Ectodermal cell (in vitro differentiated cells): ENCODE results near the gene FIP1L1.
"Not testable (repeated sequence)": the region's sequence is repeated elsewhere in the genome, so short reads cannot be mapped to it uniquely, and the experiment has no call there.

Experiments used
- H3K27ac ChIP-seq: 2 replicates; pipeline ENCODE4 v1.7.0; 2013; ENCODE audit warnings: mild to moderate bottlenecking, low read depth, low read length; ENCODE audit not compliant: insufficient read depth, poor library complexity, severe bottlenecking
- H3K27me3 ChIP-seq: 2 replicates; pipeline ENCODE4 v1.7.0; 2013; ENCODE audit warnings: mild to moderate bottlenecking, low read length; ENCODE audit not compliant: insufficient read depth, control insufficient read depth, poor library complexity, severe bottlenecking
- H3K36me3 ChIP-seq: one replicate; pipeline ENCODE4 v1.7.0; 2013; ENCODE audit warnings: low read length; ENCODE audit not compliant: control insufficient read depth, insufficient read depth
- H3K4me1 ChIP-seq: one replicate; pipeline ENCODE4 v1.7.0; 2013; ENCODE audit warnings: low read length; ENCODE audit not compliant: control insufficient read depth, insufficient read depth
- H3K4me3 ChIP-seq: 2 replicates; pipeline ENCODE4 v1.7.0; 2013; ENCODE audit warnings: low read depth, low read length, control low read depth; ENCODE audit not compliant: insufficient read depth
- H3K9me3 ChIP-seq: 2 replicates; pipeline ENCODE4 v1.7.0; 2013; ENCODE audit warnings: mild to moderate bottlenecking, low read length, moderate library complexity; ENCODE audit not compliant: control insufficient read depth
- WGBS, 2 experiments: methylation state at CpG; one replicate each; pipeline ENCODE4 v1.1.7; 2013; ENCODE audit warnings: missing lambda C conversion rate in 2 of 2; 5-methylcytosine and 5-hydroxymethylcytosine counted together

Gene FIP1L1

GRCh38 chr4:53463340-53463739 lies 85.9 kb downstream of the FIP1L1 start:
- 97% methylated on average over 5 of the region's 5 CpGs for WGBS, 2 experiments
- Histone ChIP-seq H3K27ac (no peak overlapping the region), H3K27me3 (no peaks in the 10 kb centered on the region), H3K4me3 (no peak overlapping the region), H3K4me1 (no peaks in the 10 kb centered on the region), H3K36me3 (peaks cover 5% of the 10 kb centered on the region), H3K9me3 (no peaks in the 10 kb centered on the region)

- no peaks in the 10 kb centered on the region for H3K36me3 ChIP-seq
- H3K4me3 ChIP-seq = no peak overlapping the region
- no peaks in the 10 kb centered on the region for H3K27me3 ChIP-seq
- H3K27ac ChIP-seq = no peak overlapping the region
- H3K4me1 ChIP-seq = no peaks in the 10 kb centered on the region
- no peaks in the 10 kb centered on the region for H3K9me3 ChIP-seq
- 94 to 97% methylated on average over 1 of the region's 2 CpGs for WGBS, 2 experiments
These were observed 87.8 kb downstream of the FIP1L1 start for GRCh38 chr4:53465281-53465680.

GRCh38 chr4:53465891-53466290 lies 88.5 kb downstream of the FIP1L1 start:
- Histone ChIP-seq H3K9me3 (no peaks in the 10 kb centered on the region), H3K36me3 (no peaks in the 10 kb centered on the region), H3K4me3 (no peak overlapping the region), H3K27me3 (no peaks in the 10 kb centered on the region), H3K4me1 (no peaks in the 10 kb centered on the region), H3K27ac (no peak overlapping the region)

- H3K27ac ChIP-seq, H3K27me3 ChIP-seq, H3K4me3 ChIP-seq, H3K4me1 ChIP-seq, H3K36me3 ChIP-seq, H3K9me3 ChIP-seq: not testable (repeated sequence)
- 95% methylated on average over 6 of the region's 6 CpGs for WGBS, 2 experiments
These were observed 89.1 kb downstream of the FIP1L1 start for GRCh38 chr4:53466576-53466975.

- 84 to 86% methylated on average over 10 of the region's 10 CpGs for WGBS, 2 experiments
- no peaks in the 10 kb centered on the region for H3K9me3 ChIP-seq
These were observed 99.0 kb downstream of the FIP1L1 start for GRCh38 chr4:53476232-53477037.

GRCh38 chr4:53477038-53477565 lies 99.7 kb downstream of the FIP1L1 start:
- no peak overlapping the region for H3K4me3 ChIP-seq
- WGBS, 2 experiments = 46 to 48% methylated on average over 4 of the region's 5 CpGs
- no peak overlapping the region for H3K27ac ChIP-seq

More at GRCh38 chr4:53476232-53477037, 99.0 kb downstream of the FIP1L1 start:
- Histone ChIP-seq H3K4me3 (no peak overlapping the region), H3K27ac (no peak overlapping the region), H3K4me1 (peaks cover 7% of the 10 kb centered on the region), H3K36me3 (no peaks in the 10 kb centered on the region), H3K27me3 (no peaks in the 10 kb centered on the region)

GRCh38 chr4:53477636-53478035 lies 100.2 kb downstream of the FIP1L1 start:
- Histone ChIP-seq H3K27me3 (no peaks in the 10 kb centered on the region), H3K9me3 (no peaks in the 10 kb centered on the region), H3K4me3 (no peak overlapping the region), H3K27ac (no peak overlapping the region), H3K4me1 (peaks cover 7% of the 10 kb centered on the region), H3K36me3 (no peaks in the 10 kb centered on the region)
- WGBS, 2 experiments = 68 to 69% methylated on average over 1 of the region's 1 CpG

More at GRCh38 chr4:53477038-53477565, 99.7 kb downstream of the FIP1L1 start:
- H3K27me3 ChIP-seq = no peaks in the 10 kb centered on the region
- H3K9me3 ChIP-seq = no peaks in the 10 kb centered on the region
- peaks cover 7% of the 10 kb centered on the region for H3K4me1 ChIP-seq
- no peaks in the 10 kb centered on the region for H3K36me3 ChIP-seq

- no peaks in the 10 kb centered on the region for H3K9me3 ChIP-seq
- 92 to 94% methylated on average over 3 of the region's 4 CpGs for WGBS, 2 experiments
- H3K4me1 ChIP-seq = peaks cover 7% of the 10 kb centered on the region
- no peaks in the 10 kb centered on the region for H3K36me3 ChIP-seq
- H3K27ac ChIP-seq = no peak overlapping the region
- H3K27me3 ChIP-seq = no peaks in the 10 kb centered on the region
- no peak overlapping the region for H3K4me3 ChIP-seq
These were observed 101.4 kb downstream of the FIP1L1 start for GRCh38 chr4:53478671-53479456.

GRCh38 chr4:53479736-53480525 lies 102.5 kb downstream of the FIP1L1 start:
- Histone ChIP-seq H3K27me3 (no peaks in the 10 kb centered on the region), H3K4me1 (peaks cover 7% of the 10 kb centered on the region), H3K4me3 (no peak overlapping the region), H3K9me3 (no peaks in the 10 kb centered on the region), H3K27ac (no peak overlapping the region), H3K36me3 (no peaks in the 10 kb centered on the region)
- WGBS, 2 experiments = 88 to 96% methylated on average over 4 of the region's 5 CpGs
